Testis (tissue), 3 donors: ENCODE measurements around the gene MAP7. TPM values are rescaled to one million over a fixed set of nuclear protein-coding genes. Genes with fewer than 3 reads are reported as not detected.

Experiments
- DNase-seq: peaks from one replicate; pipeline ENCODE4 v3.0.0-alpha.2; 2019
- H3K27ac ChIP-seq, 2 donors: fragments of 200-600 bp; sonication (generic); one replicate each; pipeline ENCODE4 v1.5.1; 2019
- H3K27me3 ChIP-seq: fragments of 200-600 bp; sonication (generic); one replicate; pipeline ENCODE4 v1.5.1; 2019
- H3K36me3 ChIP-seq: fragments of 200-600 bp; sonication (generic); one replicate; pipeline ENCODE4 v1.5.1; 2017; ENCODE audit warnings: low read depth; ENCODE audit errors: missing control alignments
- H3K4me1 ChIP-seq: fragments of 200-600 bp; sonication (generic); one replicate; pipeline ENCODE4 v1.5.1; 2019
- H3K4me3 ChIP-seq, 2 donors: fragments of 200-600 bp; sonication (generic); one replicate each; pipeline ENCODE4 v1.5.1; 2017 to 2019
- H3K9me3 ChIP-seq: fragments of 200-600 bp; sonication (generic); one replicate; pipeline ENCODE4 v1.5.1; 2017
- POLR2A ChIP-seq: fragments of 450-650 bp; IDR thresholded peaks from one replicate; pipeline ENCODE4 v1.6.1; 2017; ENCODE audit warnings: antibody characterized with exemption, mild to moderate bottlenecking, moderate library complexity
- WGBS, 2 donors: methylation state at CpG; one replicate each; pipeline ENCODE4 v1.1.5; 2018; 5-methylcytosine and 5-hydroxymethylcytosine counted together
- intact Hi-C: fragments of 100-400 bp; cut with DNase I; formaldehyde crosslinking; loops from one replicate; pipeline ENCODE4 v1.15.1; 2023; ENCODE audit warnings: low total_unique reads
- polyA plus RNA-seq: library from polyadenylated mRNA; stranded (reverse); fragments of 350-450 nt; fragmentation: Illumina TruSeq; extraction: RNeasy Lipid Tissue Mini Kit (QIAGEN cat#74804); gene quantifications from one replicate; pipeline ENCODE4 v1.2.3, GENCODE V29; 2014; ENCODE audit warnings: low read depth, low replicate concordance; ENCODE audit not compliant: insufficient read depth
- total RNA-seq, 2 donors: library from RNA; depleted of rRNA; stranded (reverse); fragments of >200 nt; gene quantifications; one replicate each; pipeline ENCODE4 v1.2.3, GENCODE V29; 2016
- TF ChIP-seq, protein P1 (sequence below), 3 experiments: fragments of 450-650 bp in 2 of 3; fragments of 200-600 bp in 1 of 3; sonication (generic) in 1 of 3; IDR thresholded peaks; one replicate each; pipeline ENCODE4 v1.5.1; 2016 to 2019; ENCODE audit warnings: antibody characterized with exemption in 3 of 3, mild to moderate bottlenecking in 2 of 3, moderate library complexity in 1 of 3

Gene MAP7
- total and polyA plus RNA-seq, 3 donors from 2014 or later = 38.5 to 61.4 (median 48.7) TPM

DNA sequence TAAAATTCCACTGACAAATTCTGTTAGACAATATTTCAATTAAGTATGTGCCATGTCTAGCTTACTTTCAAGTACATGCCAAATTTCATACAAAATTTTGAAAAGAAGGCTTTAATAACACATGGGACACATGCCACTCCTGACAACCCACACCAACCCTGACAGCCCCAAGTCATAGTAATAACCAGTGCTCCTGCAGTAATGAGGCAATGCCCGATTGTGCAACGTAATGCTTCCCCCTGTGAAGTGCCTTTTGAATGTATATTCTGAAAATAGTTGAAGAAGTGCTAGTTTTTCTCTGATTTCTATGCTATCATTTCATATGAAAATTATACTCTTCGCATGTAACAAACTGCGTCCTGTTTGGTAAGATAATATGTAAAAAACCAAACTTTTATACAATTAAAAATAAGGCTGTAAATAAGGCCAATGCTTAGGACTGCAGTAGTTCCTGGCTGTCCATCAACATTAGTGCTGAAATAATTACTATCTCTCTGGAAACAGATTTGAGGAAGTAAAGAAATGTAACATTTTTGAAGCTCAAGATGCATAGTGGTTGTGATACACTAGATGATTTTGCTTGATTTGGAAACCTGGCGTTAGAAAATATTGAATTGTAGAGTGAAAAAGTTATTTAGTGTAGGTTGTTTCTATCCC lies 134.7 kb downstream of the MAP7 start:
- TF ChIP-seq POLR2A = no peak
- TF ChIP-seq, protein P1, sequence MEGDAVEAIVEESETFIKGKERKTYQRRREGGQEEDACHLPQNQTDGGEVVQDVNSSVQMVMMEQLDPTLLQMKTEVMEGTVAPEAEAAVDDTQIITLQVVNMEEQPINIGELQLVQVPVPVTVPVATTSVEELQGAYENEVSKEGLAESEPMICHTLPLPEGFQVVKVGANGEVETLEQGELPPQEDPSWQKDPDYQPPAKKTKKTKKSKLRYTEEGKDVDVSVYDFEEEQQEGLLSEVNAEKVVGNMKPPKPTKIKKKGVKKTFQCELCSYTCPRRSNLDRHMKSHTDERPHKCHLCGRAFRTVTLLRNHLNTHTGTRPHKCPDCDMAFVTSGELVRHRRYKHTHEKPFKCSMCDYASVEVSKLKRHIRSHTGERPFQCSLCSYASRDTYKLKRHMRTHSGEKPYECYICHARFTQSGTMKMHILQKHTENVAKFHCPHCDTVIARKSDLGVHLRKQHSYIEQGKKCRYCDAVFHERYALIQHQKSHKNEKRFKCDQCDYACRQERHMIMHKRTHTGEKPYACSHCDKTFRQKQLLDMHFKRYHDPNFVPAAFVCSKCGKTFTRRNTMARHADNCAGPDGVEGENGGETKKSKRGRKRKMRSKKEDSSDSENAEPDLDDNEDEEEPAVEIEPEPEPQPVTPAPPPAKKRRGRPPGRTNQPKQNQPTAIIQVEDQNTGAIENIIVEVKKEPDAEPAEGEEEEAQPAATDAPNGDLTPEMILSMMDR (IDR thresholded peaks at IDR 0.05) = no peak
- WGBS, 2 donors = 83 to 84% methylated on average over 5 of the region's 5 CpGs
- no peaks in the 10 kb centered on the region for H3K9me3 ChIP-seq
- H3K4me3 ChIP-seq = no peak overlapping the region
- no peaks in the 10 kb centered on the region for H3K27me3 ChIP-seq
- no peaks in the 10 kb centered on the region for H3K36me3 ChIP-seq
- H3K27ac ChIP-seq = no peak overlapping the region
- no peaks in the 10 kb centered on the region for H3K4me1 ChIP-seq
- intact Hi-C loops = no loop called here
- DNase-seq = no peak

DNA sequence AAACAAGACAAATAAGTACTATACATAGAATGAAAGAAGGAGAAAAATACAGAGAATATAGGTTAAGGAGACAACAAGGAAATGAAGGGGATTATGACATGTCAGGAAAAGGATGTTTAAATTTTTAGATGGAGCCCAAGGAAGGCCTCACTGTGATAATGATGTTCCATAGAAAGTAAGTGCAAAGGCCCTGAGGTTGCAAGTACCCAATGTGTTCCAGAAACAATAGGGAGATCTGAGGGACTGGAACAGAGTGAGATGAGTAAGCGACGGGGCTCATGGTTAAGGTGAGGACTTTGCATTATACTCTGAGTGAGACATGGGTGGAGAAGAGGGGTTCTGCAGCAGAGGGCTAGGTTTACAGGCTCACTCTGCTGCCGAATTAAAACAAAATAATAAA lies 137.8 kb downstream of the MAP7 start:
- Histone ChIP-seq H3K36me3 (no peaks in the 10 kb centered on the region), H3K27ac (no peak overlapping the region), H3K4me3 (no peak overlapping the region), H3K27me3 (no peaks in the 10 kb centered on the region), H3K9me3 (no peaks in the 10 kb centered on the region), H3K4me1 (no peaks in the 10 kb centered on the region)
- no peak for TF ChIP-seq POLR2A
- TF ChIP-seq, protein P1 (IDR thresholded peaks at IDR 0.05) = no peak
- intact Hi-C loops = no loop called here
- DNase-seq = no peak
- WGBS, 2 donors = 92 to 97% methylated on average over 3 of the region's 3 CpGs

DNA sequence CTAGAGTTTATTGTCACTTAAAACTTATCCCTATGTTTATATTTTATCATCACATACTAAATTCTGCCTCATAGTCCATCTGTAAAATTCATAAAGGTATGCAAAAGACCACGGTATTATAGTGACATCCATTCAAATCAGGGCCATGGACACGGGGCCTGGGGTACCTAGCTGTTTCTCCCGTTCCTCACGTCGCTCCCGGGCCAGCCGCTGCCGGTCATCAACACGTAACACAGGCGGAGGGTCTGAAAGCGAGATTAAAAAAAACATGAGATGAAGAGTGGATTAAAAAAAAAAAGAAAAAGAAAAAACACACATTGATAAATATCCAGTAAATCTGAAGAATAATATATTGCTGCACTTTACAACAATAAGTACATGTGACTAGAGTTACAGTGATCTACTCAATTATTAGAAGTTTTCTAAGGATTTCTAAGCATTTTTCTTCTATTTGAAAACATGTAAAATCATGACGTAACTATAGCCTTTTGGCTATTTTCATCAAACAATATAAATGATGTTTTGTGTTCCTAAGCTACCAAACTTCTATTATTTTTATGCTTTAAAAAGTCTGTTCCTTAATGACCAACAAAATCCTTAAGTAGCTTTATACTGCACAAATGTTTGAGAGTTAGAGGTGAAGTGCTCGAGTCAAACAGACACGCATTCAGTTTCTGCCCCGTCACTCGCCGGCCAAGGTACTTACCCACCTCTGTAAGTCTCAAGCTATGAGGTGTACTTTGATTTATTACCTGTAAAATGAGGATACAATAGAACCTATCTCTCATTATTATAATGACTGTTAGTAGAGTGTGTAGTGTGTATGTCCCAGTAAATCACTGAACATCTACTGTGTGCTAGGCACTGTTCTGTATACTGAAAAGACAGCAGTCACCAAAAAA lies 138.5 kb downstream of the MAP7 start:
- TF ChIP-seq, protein P1 (IDR thresholded peaks at IDR 0.05) = no peak
- no peak for TF ChIP-seq POLR2A
- 95% methylated on average over 17 of the region's 17 CpGs for WGBS, 2 donors
- H3K4me3 ChIP-seq = no peak overlapping the region
- intact Hi-C loops = no loop called here
- H3K9me3 ChIP-seq = no peaks in the 10 kb centered on the region
- H3K4me1 ChIP-seq = no peaks in the 10 kb centered on the region
- H3K27me3 ChIP-seq = no peaks in the 10 kb centered on the region
- DNase-seq = no peak
- H3K27ac ChIP-seq = no peak overlapping the region
- no peaks in the 10 kb centered on the region for H3K36me3 ChIP-seq

DNA sequence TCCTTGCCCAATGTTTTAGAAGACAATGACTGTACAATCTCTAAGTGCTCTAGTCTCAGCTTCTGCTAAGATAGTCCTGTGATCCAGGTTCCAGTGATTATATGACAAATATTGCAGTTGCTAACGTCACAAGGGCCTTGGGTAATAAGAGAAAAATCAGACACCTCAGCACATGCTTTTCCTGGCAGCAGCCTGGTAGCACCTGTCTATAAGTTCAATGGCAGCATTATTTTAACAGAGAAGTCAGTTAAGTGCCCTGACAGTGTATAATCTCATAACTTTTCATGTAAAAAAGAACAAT lies 139.2 kb downstream of the MAP7 start:
- intact Hi-C loops = no loop called here
- WGBS, 2 donors = 67 to 84% methylated on average over 1 of the region's 1 CpG
- H3K4me1 ChIP-seq = no peaks in the 10 kb centered on the region
- no peaks in the 10 kb centered on the region for H3K9me3 ChIP-seq
- no peaks in the 10 kb centered on the region for H3K27me3 ChIP-seq
- H3K27ac ChIP-seq = no peak overlapping the region
- no peak for DNase-seq
- TF ChIP-seq, protein P1 (IDR thresholded peaks at IDR 0.05) = no peak
- TF ChIP-seq POLR2A = no peak
- no peak overlapping the region for H3K4me3 ChIP-seq
- no peaks in the 10 kb centered on the region for H3K36me3 ChIP-seq
